C4-2B (cell line): ENCODE measurements around the gene PPRC1.

ENCODE experiments used
- CTCF ChIP-seq: fragments of 450-650 bp; conservative IDR thresholded peaks from 2 replicates; pipeline ENCODE4 v1.5.1; 2017; ENCODE audit warnings: mild to moderate bottlenecking
- ZFX ChIP-seq: fragments of 450-650 bp; IDR thresholded peaks from 2 replicates; pipeline ENCODE4 v1.6.1; 2017

- no peak for TF ChIP-seq CTCF
- TF ChIP-seq ZFX = no peak
Measured at GRCh38 chr10:102116656-102117055, 16.2 kb upstream of the PPRC1 start.
